SKM-1 (cell line): ENCODE results near the gene DENND4A.
"Not testable (repeated sequence)": the region's sequence is repeated elsewhere in the genome, so short reads cannot be mapped to it uniquely, and the experiment has no call there.

ENCODE experiments used
- DNase-seq: peaks from one replicate; lab custom pipeline; 2025; ENCODE audit not compliant: unreplicated experiment; lab: John Stamatoyannopoulos, UW

Gene DENND4A

DNA sequence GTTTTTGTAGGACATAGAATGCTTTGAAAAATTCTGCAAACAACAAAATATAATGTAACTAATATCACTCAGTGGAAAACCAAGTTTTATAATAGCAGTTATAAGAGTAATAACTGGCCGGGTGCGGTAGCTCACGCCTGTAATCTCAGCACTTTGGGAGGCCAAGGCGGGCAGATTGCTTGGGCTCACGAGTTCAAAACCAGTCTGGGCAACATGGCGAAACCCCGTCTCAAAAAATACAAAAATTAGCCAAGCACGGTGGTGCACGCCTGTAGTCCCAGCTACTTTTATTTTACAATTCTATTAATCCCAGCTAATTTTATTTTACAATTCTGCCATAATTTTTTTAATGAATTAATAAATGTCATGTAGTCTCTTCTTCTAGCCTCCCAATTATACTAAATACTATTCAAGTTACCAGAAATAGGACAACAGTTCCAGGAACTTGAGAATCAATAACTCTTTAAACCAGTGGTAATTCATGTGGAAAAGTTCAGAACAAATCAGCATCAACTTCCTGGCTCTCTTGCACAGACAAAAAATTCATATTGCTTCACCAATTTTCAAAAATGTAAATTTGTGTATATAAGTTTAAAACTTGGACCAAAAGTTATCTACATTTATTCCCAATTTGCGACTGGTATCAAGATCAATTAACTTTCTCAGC is 2.2 kb downstream of the DENND4A start:
- DNase-seq: no peak

DNA sequence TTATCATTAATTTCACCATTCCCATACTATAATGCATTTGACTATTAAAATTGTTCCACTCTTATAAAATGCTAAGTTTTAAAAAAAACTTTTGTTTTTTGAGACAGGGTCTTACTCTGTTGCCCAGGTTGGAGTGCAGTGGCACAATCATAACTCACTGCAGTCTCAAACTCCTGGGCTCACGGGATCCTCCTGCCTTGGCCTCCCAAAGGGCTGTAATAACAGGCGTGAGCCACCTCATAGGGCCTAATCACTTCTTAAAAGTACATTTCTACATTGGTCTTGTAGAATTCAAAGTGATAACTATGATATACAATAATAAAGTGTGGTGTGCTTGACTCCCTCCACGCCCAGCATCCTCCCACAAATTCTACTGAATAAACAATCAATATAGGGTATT is 3.0 kb downstream of the DENND4A start:
- DNase-seq: no peak

DNA sequence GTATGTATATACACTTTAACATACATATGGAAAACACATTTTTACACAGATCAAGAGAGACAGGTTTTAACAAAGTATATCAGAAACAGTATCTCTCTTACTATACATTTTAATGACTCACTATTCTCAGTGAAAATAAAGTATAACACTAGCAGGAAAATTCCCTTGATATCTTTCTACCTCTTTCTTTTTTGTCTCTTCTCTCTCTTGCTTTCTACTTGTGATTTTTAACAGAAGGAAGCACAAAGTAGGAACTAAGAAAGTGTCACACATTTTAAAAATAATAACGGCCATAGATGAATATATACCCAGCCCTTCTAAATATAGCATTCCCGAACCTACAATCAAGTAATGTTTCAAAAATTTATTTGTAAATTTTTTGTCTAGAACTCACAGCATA is 4.8 kb downstream of the DENND4A start:
- DNase-seq: no peak

DNA sequence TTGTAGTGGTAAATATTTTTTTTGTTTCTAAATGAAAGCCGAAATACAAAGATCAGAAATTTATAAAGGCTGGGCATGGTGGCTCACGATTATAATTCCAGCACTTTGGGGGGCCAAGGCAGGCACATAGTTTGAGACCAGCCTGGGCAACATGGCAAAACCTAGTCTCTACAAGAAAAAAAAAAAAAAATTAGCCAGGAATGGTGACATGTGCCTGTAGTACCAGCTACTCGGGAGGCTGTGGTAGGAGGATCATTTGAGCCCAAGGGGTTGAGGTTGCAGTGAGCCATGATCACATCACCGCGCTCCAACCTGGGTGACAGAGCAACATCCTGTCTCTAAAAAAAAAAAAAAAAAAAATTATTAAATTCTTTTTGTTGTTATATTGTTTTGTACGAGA is 6.9 kb downstream of the DENND4A start:
- no peak for DNase-seq

DNA sequence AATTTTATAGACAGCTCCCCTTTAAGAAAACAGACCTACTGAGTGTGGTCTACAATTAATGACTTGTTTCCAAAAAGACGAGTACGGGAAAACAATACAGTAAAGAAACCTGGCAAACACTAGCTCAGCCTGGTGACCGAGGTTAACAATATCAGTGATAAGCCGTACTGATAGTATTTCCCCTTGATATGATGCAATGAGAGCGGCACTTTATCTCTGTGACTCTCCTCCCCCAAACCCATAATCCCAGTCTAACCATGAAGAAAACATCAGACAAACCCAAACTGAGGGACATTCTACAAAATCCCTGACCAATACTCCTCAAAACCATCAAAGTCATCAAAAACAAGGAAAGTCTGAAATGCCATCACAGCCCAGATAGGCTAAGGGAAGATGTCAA is 8.2 kb downstream of the DENND4A start:
- DNase-seq: no peak

DNA sequence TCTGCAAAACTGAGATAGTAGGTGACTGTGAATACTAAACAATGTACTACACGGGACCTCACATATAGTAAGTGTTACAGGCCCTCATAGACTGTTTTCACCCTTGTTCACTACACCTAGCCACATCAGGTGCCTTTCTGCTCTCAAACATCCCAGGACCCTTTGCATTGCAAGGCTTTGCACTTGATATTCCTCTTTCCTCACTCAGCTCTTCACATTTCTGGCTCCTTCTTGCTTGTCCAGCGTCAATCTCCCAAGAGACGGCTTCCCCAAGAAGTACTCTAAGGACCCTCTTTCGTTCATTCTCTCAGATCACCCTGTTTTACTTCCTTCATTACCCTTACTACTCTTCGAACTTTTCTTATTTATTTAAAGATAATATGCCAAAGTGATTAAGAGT is 10.0 kb downstream of the DENND4A start:
- DNase-seq: no peak

DNA sequence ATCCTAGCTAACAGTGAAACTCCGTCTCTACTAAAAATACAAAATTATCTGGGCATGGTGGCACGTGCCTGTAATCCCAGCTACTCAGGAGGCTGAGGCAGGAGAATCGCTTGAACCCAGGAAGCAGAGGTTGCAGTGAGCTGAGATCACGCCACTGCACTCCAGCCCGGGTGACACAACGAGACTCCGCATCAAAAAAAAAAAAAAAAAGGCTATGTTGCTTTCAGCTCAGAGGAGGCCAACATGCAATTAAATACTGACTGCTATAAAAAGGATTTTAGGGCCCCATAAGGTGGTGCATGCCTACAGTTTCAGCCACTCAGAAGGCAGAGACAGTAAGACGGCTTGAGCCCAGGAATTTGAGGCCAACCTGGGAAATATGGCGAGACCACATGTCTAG is 13.4 kb downstream of the DENND4A start:
- DNase-seq: not testable (repeated sequence)

DNA sequence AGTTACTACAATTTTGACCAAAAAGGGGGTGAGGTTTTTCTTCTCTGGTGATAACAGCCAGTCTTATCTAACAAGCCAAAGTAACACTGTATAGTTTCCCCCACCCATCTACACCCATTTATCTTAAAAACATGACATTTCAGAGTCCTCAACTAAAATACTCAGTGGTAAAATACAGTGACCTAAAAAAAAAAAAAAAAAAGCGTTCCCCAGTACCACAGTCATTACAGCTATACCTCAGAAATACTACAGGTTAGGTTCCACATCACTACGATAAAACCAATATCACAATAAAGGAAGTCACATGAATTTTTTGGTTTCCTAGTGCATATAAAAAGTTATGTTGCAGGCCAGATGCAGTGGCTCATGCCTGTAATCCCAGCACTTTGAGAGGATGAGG is 13.8 kb downstream of the DENND4A start:
- DNase-seq: no peak

DNA sequence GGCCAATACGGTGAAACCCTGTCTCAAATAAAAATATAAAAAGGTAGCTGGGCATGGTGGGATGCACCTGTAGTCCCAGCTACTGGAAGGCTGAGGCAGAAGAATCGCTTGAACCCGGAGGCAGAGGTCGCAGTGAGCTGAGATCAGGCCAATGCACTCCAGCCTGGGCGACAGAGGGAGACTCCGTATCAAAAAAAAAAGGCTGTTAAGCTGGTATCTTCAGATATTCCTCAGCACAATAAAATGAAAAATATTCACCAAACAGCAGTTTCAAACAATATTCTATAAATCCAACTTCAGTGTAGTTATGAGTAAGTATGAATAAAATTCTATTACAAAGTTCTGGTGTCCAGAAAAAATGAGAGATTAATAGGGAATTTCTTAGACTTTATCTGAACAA is 14.2 kb downstream of the DENND4A start:
- DNase-seq: no peak

DNA sequence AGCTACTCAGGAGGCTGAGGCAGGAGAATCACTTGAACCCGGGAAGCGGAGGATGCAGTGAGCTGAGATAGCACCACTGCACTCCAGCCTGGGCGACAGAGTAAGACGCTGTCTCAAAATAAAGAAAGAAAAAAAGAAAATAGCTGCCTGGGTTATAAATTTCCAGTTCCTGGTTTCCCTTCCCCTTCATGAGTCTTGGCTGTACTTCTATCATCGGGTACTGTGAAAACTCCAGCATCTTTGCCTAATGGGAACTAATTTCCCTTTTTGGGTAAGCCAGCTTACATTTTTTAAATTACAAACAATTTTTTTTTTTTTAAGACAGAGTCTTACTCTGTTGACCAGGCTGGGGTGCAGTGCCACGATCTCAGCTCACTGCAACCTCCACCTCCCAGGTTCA is 15.0 kb downstream of the DENND4A start:
- no peak for DNase-seq

DNA sequence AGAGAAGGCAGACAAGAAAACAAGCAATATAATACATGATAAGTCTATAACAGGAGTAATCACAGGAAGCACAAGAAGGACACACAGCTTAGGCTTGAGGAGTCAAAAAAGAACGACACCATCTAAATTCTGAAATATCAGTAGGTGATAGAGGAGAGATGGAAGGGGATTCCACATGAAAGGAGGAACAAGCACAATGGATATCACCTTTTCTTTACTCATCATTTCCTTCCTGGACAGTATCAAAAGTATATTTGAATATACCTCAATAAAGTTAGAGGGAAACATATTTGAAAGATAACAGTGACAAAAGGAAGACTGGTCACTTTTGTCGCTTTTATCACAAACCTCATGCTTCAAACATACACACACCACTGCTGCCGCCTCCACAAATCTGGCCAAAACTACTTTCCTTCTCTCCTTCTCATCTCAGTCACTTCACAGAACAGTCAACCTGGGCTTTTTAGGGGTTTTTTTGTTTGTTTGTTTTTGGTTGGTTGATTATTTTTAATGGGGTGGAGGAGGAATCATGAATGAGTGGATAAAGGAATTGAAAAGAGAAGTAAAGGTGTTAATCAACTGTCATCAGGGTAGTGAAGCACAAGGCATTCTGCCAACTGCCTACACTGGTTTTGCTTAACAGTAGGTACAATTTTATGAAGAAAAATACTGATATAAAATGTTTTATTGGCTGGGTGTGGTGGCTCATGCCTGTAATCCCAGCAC is 18.5 kb downstream of the DENND4A start:
- DNase-seq: no peak

DNA sequence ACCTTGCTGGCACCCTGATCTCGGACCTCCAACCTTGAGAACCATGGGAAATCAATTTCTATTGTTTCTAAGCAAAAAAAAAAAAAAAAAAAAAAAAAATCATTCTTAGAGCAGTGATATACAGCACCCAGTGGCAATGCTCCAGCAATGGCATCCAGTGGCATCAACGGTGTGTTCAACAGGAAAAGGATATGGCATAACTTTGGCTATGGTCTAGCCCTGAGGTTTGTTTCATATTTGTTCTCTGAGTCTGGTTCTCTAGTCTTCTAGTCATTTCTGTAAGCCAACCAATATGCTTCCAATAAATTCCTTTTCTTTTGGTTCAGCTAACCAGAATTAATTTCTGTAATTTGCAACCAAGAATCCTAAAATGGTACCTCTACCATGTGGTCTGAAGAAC is 19.2 kb downstream of the DENND4A start:
- no peak for DNase-seq

DNA sequence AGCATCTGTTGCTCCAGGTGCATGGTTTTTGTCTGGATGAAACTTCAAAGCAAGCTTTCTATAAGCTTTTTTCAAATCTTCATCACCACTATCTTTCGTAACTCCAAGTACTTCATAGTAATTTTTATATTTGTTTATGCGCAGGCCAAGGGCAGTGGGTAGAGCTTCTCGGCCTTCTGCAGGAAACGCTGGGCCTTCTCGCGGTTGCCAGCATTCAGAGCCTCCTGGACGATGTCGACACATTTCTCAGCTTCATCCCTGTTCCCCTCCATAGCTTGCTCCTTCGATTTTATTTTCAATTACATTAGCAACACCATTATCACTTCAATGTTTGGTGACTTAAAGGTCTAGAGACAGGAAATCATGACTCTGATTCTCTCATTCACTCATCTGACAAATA is 20.2 kb downstream of the DENND4A start:
- DNase-seq: no peak

DNA sequence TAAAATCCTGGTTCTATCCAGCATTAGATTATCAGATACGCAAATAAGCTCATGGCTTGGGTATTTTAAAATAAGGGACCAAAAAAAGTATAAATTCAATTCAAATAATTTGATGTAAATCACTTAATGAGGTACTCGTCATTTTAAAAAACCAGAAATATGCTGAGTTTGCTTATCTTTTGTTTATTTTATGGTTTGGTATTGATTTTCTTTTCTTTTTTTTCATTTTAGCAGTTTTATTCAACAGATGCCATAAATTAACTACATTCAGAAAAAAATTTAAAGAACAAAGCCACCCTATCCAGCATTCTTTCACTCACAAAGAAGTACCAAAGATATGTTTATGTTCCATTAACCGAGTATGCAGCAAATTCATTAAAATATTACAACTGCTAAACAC is 22.6 kb downstream of the DENND4A start:
- no peak for DNase-seq

DNA sequence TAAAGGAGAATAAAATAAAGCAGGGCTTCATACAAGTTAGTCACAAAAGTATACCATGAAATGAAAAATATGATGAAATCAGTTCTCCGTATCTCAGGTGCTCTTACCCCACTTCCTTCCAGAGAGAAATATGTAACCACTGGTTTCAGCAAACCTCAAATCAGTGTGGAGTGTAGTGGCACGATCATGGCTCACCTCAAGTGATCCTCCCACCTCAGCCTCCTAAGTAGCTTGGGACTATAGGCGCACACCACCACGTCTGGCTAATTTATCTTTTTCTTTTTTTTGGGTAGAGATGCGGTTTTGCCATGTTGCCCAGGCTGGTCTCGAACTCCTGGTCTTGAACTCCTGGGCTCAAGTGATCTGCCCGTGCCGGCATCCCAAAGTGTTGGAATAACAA is 24.2 kb downstream of the DENND4A start:
- DNase-seq: no peak

DNA sequence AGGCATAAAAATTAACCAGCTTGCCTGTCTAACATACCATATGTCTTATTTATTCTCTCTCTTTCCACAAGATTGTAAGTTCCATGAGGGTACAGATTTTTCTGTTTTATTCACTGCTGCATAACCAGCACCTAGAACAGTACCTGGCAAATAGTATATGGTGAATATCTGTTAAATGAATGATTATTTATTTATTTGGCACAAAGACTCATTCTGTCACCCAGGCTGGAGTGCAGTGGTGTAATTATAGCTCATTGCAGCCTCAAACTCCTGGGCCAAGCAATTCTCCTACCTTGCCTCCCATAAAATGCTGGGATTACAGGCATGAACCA is 24.9 kb downstream of the DENND4A start:
- no peak for DNase-seq

DNA sequence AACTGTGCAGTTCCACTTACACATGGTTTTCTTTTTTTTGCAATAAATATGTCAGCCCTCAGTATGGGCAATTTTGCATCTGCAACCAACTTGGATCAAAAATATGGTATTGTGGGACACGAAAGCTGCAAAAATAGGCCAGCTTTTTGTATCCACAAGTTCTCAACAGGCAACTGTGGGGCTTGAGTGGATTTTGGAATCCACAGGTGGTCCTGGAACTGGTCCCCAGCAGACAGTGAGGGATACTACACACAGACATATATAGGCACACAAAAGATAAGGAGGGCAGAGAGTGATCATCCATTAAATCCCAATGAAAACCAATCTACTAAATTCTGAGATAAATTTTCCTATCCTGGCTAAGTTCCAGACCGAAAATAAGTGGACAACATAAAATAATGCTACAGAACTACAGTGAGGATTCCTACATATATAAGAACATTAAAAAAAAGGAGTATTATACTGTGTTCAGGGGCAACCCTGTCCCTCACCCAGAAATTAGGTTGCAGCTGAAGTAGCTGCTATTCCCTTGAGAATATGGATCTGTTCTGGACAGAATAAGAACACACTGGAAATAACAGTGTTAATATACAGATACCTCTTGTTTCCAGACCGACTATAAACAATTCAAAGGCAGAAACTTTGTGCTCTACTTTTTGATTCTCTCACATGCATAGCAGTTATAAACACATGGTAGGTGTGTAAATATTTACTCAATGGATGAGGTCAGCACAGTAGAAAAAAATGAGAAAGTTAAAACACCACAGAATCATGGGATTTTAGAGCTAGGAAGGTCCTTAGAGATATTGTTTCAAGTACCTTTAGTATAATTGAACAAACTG is 25.4 kb downstream of the DENND4A start:
- no peak for DNase-seq

DNA sequence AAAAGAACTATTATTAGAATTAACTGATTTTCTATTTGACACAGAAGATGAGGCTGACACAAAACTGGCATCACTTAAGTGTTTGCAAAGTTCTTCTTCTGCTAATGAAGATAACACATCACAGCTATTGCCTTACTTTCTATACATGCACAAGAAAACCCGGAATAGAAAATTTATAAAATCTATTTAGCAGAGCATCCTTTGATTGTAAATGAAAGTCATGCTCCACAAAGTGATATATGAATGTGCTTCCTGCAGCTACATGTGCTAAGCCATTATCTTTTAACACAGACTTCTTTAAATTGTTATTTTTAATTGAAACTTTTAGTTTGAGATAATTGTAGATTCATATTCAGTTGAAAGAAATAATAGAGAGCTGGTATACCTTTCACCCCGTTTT is 27.0 kb downstream of the DENND4A start:
- DNase-seq: no peak

DNA sequence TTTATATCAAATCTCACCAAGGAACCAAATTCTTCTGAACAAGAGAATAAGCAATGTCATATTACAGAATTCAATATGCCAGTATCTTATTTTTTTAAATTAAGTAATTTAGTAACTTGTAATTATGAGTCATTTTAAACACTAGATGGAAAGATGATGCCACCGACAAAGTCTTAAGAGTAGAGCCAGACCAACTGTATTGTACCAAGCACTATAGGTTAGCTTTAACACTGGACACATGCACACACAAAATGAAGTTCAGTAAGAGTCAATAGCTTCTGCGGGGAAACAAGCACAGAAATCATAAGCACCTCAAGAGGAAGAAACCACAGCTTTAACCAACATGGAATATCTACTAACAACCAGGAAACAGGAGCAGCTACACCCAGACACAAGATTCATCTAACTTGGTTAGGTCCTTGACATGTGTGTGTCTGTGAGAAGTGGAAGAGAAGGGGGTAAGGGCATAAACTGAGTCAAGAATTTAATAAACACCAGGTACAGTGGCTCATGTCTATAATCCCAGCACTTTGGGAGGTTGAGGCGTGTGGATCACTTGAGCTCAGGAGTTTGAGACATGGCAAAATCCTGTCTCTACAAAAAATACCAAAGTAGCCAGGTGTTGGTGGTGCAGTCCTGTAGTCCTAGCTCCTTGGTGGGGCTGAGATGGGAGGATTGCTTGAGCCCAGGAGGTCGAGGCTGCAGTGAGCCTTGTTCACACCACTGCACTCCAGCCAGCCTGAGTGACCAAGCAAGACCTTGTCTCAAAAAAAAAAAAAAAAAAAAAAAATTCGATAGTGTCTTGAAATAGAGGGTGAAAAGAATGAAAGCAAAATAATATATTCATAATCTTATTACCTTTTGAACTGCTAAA is 28.9 kb downstream of the DENND4A start:
- no peak for DNase-seq

DNA sequence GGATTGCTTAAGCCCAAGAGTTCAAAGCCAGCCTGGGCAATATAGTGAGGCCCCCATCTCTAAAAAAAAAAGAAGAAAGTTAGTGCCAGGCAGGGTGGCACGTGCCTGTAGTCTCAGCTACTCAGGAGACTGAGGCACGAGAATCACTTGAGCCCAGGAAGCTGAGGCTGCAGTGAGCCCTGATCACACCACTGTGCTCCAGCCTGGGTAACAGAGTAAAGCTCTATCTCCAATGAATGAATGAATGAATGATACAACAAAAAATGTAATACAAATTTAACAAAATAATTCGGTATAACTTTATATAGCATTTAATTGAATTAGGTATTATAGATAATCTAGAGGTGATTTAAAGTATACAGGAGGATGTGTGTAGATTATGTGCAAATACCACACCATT is 29.7 kb downstream of the DENND4A start:
- no peak for DNase-seq

DNA sequence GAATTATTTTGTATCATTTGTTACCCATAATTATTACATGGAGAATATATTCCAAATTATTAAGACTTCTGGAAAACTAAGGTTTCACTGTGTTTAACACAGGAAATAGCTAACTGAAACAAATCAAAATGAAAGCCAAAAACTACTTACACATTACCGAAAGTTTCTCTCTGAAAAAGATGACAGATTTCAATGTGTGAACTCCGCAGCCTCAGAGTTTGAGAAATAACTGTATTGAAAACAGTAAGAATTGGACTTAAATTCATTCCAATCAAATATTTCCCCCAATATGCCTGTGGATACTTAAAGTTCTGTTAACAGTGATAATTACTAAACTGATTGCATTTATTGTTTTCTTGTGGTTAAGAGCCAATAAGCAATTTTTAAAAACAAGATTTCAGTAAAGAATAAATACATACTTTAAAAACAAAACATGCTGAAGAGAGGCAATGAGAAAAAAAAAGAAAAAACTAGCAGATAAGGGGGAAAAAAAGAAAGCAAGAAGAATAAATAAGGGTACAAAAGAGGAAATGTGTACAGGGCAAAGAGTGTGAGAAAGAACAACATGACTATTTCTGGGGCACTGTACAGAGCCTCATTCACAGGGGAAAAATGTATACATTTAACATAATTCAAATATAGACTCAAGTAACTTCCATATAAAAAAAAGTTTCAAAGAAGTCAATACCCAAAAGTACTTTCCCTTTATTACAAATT is 30.7 kb downstream of the DENND4A start:
- DNase-seq: no peak
